Activated naive CD8-positive, alpha-beta T cell treated with anti-CD3 and anti-CD28 coated beads, Interleukin-2, amount 10 ng/mL, durations not matched to agents 7 days and 5 days (primary cell): ENCODE measurements around the gene DLG2. TPM values are rescaled to one million over a fixed set of nuclear protein-coding genes. Genes with fewer than 3 reads are reported as not detected.

Experiments
- ATAC-seq: fragments of 150-1000 bp; cut with Tn5 transposase; one replicate; pipeline ENCODE4 v1.10.0; 2021; ENCODE audit warnings: low read depth, moderate library complexity
- POLR2A ChIA-PET: fragments of 350-600 bp; sonication (Branson Sonifier 250); formaldehyde crosslinking; loops from one replicate; lab custom pipeline; 2021; ENCODE audit warnings: antibody characterized with exemption; lab: Charles Lee
- DNase-seq: peaks from one replicate; pipeline ENCODE4 v3.0.0; 2021
- H3K27ac Mint-ChIP-seq: one replicate; pipeline ENCODE4 v1.8.0; 2022; ENCODE audit warnings: mild to moderate bottlenecking, mixed read lengths
- H3K27me3 Mint-ChIP-seq: one replicate; pipeline ENCODE4 v1.8.0; 2022; ENCODE audit warnings: mild to moderate bottlenecking, moderate library complexity, mixed read lengths
- H3K36me3 Mint-ChIP-seq: one replicate; pipeline ENCODE4 v1.8.0; 2021; ENCODE audit warnings: mild to moderate bottlenecking, mixed read lengths
- H3K4me1 Mint-ChIP-seq: one replicate; pipeline ENCODE4 v1.8.0; 2021; ENCODE audit warnings: mixed read lengths
- H3K4me3 Mint-ChIP-seq: one replicate; pipeline ENCODE4 v1.8.0; 2022; ENCODE audit warnings: mild to moderate bottlenecking, moderate library complexity, mixed read lengths
- H3K9me3 Mint-ChIP-seq: one replicate; pipeline ENCODE4 v1.8.0; 2021; ENCODE audit warnings: mixed read lengths
- total RNA-seq, 2 experiments: library from RNA; stranded (reverse); gene quantifications; one replicate each; pipeline ENCODE4 v1.2.3, GENCODE V29; 2021

Gene DLG2
- total RNA-seq, 2 experiments from 2014 or later, result 2.6 to 3.4 TPM

DNA sequence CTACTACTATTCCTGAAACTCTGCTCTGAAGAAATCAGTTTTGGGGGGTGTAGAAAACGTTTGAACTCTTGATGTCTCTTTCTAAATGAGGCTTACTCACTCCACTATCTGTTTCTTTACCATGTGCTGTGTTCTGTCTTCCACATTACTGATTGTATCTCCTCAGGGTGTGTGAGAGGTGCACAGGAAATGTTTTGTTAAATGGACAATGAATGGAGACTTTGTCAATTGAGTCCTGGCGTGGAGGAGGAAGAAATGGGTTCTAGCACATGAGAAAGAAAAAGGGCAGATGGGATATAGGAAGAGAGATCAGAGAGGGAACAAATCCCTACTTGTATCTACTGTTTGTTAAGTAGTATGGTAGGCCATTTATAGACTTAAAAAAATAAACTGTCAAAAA is 1763.9 kb downstream of the DLG2 start:
- H3K27ac Mint-ChIP-seq, result no peak overlapping the region
- POLR2A ChIA-PET, result no interaction called here
- H3K36me3 Mint-ChIP-seq, result no peaks in the 10 kb centered on the region
- no peak overlapping the region for H3K4me3 Mint-ChIP-seq
- H3K27me3 Mint-ChIP-seq, result no peaks in the 10 kb centered on the region
- no peaks in the 10 kb centered on the region for H3K4me1 Mint-ChIP-seq
- H3K9me3 Mint-ChIP-seq, result peaks cover 2% of the 10 kb centered on the region
- no peak for DNase-seq
- ATAC-seq, result no peak

GRCh38 chr11:83862691-83863090 is 1764.5 kb downstream of the DLG2 start:
- H3K4me1 Mint-ChIP-seq, result no peaks in the 10 kb centered on the region
- peaks cover 2% of the 10 kb centered on the region for H3K9me3 Mint-ChIP-seq
- H3K4me3 Mint-ChIP-seq, result no peak overlapping the region
- H3K36me3 Mint-ChIP-seq, result no peaks in the 10 kb centered on the region
- POLR2A ChIA-PET, result no interaction called here
- no peak for DNase-seq
- ATAC-seq, result no peak
- no peak overlapping the region for H3K27ac Mint-ChIP-seq
- no peaks in the 10 kb centered on the region for H3K27me3 Mint-ChIP-seq

DNA sequence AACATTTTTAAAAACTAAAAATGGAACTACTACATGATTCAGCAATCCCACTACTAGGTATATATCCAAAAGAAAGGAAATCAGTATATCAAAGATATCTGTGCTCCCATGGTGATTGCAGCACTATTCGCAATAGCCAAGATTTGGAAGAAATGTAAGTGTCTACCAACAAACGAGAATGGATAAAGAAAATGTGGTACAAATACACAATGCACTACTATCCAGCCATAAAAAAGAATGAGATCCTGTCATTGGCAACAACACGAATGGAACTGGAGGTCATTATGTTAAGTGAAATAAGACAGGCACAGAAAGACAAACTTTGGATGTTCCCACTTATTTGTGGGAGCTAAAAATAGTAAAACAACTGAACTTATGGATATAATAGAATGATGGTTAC is 1765.1 kb downstream of the DLG2 start:
- Mint-ChIP-seq H3K27ac (no peak overlapping the region), H3K9me3 (peaks cover 2% of the 10 kb centered on the region), H3K27me3 (peaks cover 1% of the 10 kb centered on the region), H3K4me3 (no peak overlapping the region), H3K4me1 (no peaks in the 10 kb centered on the region), H3K36me3 (no peaks in the 10 kb centered on the region)
- POLR2A ChIA-PET, result no interaction called here
- DNase-seq (no peak), ATAC-seq (no peak)

DNA sequence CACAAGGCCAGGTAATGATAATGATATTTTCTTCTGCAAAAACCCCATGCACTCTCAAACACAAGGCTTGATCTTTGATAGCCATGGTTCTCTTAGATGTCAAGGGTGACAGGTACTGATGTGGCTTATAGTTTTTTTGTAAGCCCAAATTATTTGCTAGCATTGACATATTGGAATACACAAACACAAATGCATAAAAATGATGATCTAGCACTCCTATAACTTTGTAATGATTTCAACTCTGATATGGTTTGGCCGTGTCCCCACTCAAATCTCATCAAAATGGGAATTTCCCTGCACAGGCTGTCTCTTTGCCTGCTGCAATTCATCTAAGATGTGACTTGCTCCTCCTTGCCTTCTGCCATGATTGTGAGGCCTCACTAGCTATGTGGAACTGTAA is 1768.5 kb downstream of the DLG2 start:
- no peaks in the 10 kb centered on the region for H3K4me1 Mint-ChIP-seq
- POLR2A ChIA-PET, result no interaction called here
- H3K27me3 Mint-ChIP-seq, result peaks cover 2% of the 10 kb centered on the region
- peaks cover 3% of the 10 kb centered on the region for H3K9me3 Mint-ChIP-seq
- no peak for DNase-seq
- no peaks in the 10 kb centered on the region for H3K36me3 Mint-ChIP-seq
- H3K4me3 Mint-ChIP-seq, result no peak overlapping the region
- ATAC-seq, result no peak
- no peak overlapping the region for H3K27ac Mint-ChIP-seq

GRCh38 chr11:83855237-83855636 is 1771.9 kb downstream of the DLG2 start:
- DNase-seq, result no peak
- no peak overlapping the region for H3K4me3 Mint-ChIP-seq
- H3K36me3 Mint-ChIP-seq, result no peaks in the 10 kb centered on the region
- no peak overlapping the region for H3K27ac Mint-ChIP-seq
- POLR2A ChIA-PET, result no interaction called here
- H3K4me1 Mint-ChIP-seq, result no peaks in the 10 kb centered on the region
- H3K9me3 Mint-ChIP-seq, result peaks cover 3% of the 10 kb centered on the region
- peaks cover 2% of the 10 kb centered on the region for H3K27me3 Mint-ChIP-seq
- ATAC-seq, result no peak

GRCh38 chr11:83852775-83853442 is 1774.2 kb downstream of the DLG2 start:
- DNase-seq, result no peak
- Mint-ChIP-seq H3K9me3 (peaks cover 1% of the 10 kb centered on the region), H3K4me1 (no peaks in the 10 kb centered on the region), H3K4me3 (no peak overlapping the region), H3K27ac (no peak overlapping the region), H3K36me3 (no peaks in the 10 kb centered on the region), H3K27me3 (peaks cover 2% of the 10 kb centered on the region)
- POLR2A ChIA-PET, result no interaction called here
- ATAC-seq, result no peak

DNA sequence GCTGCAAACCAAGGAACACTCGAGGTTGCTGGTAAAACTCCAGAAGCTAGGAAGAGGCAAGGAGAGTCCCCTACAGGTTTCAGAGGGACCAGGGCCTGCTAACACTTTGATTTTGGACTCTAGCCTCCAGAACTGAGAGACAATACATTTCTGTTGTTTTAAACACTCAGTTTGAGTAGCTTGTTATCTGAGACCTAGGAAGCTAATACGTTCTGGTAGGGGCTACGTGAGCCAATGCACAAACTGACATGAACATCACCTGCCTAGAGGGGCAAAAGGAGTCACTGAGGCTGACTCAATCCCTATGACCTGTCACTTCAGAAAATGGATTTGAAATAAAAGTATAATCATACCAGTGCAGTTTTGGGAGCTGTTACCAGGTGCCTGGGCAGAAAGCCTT is 1775.1 kb downstream of the DLG2 start:
- POLR2A ChIA-PET, result no interaction called here
- Mint-ChIP-seq H3K9me3 (peaks cover 1% of the 10 kb centered on the region), H3K4me1 (no peaks in the 10 kb centered on the region), H3K4me3 (no peak overlapping the region), H3K27me3 (peaks cover under 1% of the 10 kb centered on the region), H3K36me3 (no peaks in the 10 kb centered on the region), H3K27ac (no peak overlapping the region)
- no peak for DNase-seq
- ATAC-seq, result no peak

DNA sequence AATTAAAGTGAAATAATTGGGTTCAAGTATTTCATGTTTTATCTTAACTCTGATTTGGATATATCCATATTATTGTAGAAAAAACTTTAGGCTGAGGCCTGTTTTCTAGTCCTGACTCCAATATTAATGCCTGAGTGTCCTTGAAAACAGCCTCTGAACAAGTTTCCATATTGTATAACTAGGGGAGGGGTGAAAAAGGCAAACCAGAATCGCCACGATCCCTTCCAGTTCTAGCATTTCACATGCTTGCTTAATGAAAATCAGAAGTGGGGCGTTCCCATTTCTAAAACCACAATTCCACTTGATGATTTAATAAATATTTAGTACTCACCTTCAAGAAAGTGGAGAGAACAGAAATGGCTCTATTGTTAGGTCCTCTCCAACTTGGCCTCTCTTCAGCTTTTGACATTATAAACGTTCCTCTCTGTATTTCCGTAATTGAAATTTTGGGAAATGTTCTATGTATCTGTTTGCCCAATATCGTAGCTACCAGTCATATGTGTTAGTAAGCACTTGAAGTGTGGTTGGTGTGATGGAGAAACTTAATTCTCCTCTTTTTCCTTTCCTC is 1779.6 kb downstream of the DLG2 start:
- Mint-ChIP-seq H3K27ac (no peak overlapping the region), H3K9me3 (no peaks in the 10 kb centered on the region), H3K36me3 (no peaks in the 10 kb centered on the region), H3K27me3 (no peaks in the 10 kb centered on the region), H3K4me1 (no peaks in the 10 kb centered on the region), H3K4me3 (no peak overlapping the region)
- POLR2A ChIA-PET, result no interaction called here
- no peak for ATAC-seq
- DNase-seq, result no peak

- Mint-ChIP-seq H3K36me3 (no peaks in the 10 kb centered on the region), H3K27ac (no peak overlapping the region), H3K4me3 (no peak overlapping the region), H3K4me1 (no peaks in the 10 kb centered on the region), H3K9me3 (no peaks in the 10 kb centered on the region), H3K27me3 (no peaks in the 10 kb centered on the region)
- no peak for ATAC-seq
- POLR2A ChIA-PET, result no interaction called here
- no peak for DNase-seq
Observed at GRCh38 chr11:83845797-83846196, 1781.3 kb downstream of the DLG2 start.

- Mint-ChIP-seq H3K4me1 (no peaks in the 10 kb centered on the region), H3K9me3 (no peaks in the 10 kb centered on the region), H3K4me3 (no peak overlapping the region), H3K36me3 (no peaks in the 10 kb centered on the region), H3K27ac (no peak overlapping the region), H3K27me3 (peaks cover 4% of the 10 kb centered on the region)
- POLR2A ChIA-PET, result no interaction called here
- no peak for DNase-seq
- no peak for ATAC-seq
Observed at GRCh38 chr11:83840326-83840725, 1786.8 kb downstream of the DLG2 start.

- no peak overlapping the region for H3K4me3 Mint-ChIP-seq
- H3K27me3 Mint-ChIP-seq, result peaks cover 4% of the 10 kb centered on the region
- no peak overlapping the region for H3K27ac Mint-ChIP-seq
- DNase-seq, result no peak
- H3K9me3 Mint-ChIP-seq, result no peaks in the 10 kb centered on the region
- POLR2A ChIA-PET, result no interaction called here
- no peaks in the 10 kb centered on the region for H3K36me3 Mint-ChIP-seq
- H3K4me1 Mint-ChIP-seq, result no peaks in the 10 kb centered on the region
- no peak for ATAC-seq
Observed at GRCh38 chr11:83836883-83837654, 1790.1 kb downstream of the DLG2 start.

DNA sequence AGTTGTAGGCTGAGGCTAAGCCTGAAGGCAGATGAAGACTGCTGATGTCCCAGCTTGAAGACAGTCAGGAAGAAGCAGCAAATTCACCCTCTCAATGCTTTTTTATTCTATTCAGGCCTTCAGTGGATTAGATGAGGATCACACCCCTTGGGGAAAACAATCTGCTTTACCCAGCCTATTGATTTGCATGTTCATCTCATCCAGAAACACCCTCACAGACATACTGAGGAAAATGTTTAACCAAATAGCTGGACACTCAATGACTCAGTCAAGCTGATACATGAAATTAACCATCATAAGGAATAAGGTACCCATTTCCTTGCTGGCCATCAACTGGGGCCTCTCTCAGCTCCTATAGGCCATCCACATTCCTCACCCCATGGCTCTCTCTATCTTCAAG is 1791.1 kb downstream of the DLG2 start:
- no peak for ATAC-seq
- POLR2A ChIA-PET, result no interaction called here
- H3K4me1 Mint-ChIP-seq, result no peaks in the 10 kb centered on the region

DNA sequence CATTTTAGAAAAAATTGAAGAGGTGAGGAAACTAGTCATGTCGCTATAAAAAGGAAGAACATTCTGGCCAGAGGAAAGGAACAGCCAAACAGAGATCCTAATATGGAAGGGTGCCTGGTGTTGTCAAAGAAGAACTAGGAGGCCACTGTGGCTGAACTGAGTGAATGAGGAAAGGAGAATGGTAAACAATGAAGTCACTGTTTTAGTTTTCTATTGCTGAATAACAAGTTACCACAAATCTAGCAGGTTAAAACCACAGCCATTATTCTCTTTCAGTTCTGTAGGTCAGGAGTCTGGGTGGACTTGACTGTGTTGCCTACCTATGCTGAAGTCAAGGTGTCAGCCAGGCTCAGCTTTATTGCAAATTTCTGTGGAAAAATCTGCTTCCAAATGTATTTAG is 1791.7 kb downstream of the DLG2 start:
- no peaks in the 10 kb centered on the region for H3K9me3 Mint-ChIP-seq
- ATAC-seq (no peak), DNase-seq (no peak)
- peaks cover 4% of the 10 kb centered on the region for H3K27me3 Mint-ChIP-seq
- H3K4me3 Mint-ChIP-seq, result no peak overlapping the region
- no peaks in the 10 kb centered on the region for H3K4me1 Mint-ChIP-seq
- no peaks in the 10 kb centered on the region for H3K36me3 Mint-ChIP-seq
- POLR2A ChIA-PET, result no interaction called here
- no peak overlapping the region for H3K27ac Mint-ChIP-seq

More for the DNA sequence above, 1791.1 kb downstream of the DLG2 start:
- no peak overlapping the region for H3K27ac Mint-ChIP-seq
- H3K27me3 Mint-ChIP-seq, result peaks cover 4% of the 10 kb centered on the region
- H3K9me3 Mint-ChIP-seq, result no peaks in the 10 kb centered on the region
- H3K4me3 Mint-ChIP-seq, result no peak overlapping the region
- no peak for DNase-seq
- no peaks in the 10 kb centered on the region for H3K36me3 Mint-ChIP-seq

GRCh38 chr11:83831929-83832328 is 1795.2 kb downstream of the DLG2 start:
- Mint-ChIP-seq H3K27me3 (no peaks in the 10 kb centered on the region), H3K27ac (no peak overlapping the region), H3K4me1 (no peaks in the 10 kb centered on the region), H3K36me3 (no peaks in the 10 kb centered on the region), H3K9me3 (no peaks in the 10 kb centered on the region), H3K4me3 (no peak overlapping the region)
- ATAC-seq (no peak), DNase-seq (no peak)
- POLR2A ChIA-PET, result no interaction called here
